Spleen (tissue), 11 donors: ENCODE measurements around the gene TMEM255B. TPM values are rescaled to one million over a fixed set of nuclear protein-coding genes. Genes with fewer than 3 reads are reported as not detected.

Experiments
- DNase-seq: peaks from one replicate; pipeline ENCODE4 v3.0.0-alpha.2; 2020
- H3K27ac ChIP-seq, 8 donors: fragments of 200-600 bp; sonication (generic) in 7 of 8; 1 replicate in 4 of 8; 2 replicates in 4 of 8; pipeline versions ENCODE4 v1.5.0 to v1.8.0; 2016 to 2021; ENCODE audit warnings: inconsistent platforms in 4 of 8, mild to moderate bottlenecking in 4 of 8, moderate library complexity in 1 of 8
- H3K27me3 ChIP-seq, 7 donors: fragments of 200-600 bp; sonication (generic) in 6 of 7; replicated peaks in 1 of 7; 1 replicate in 4 of 7; 2 replicates in 3 of 7; pipeline versions ENCODE4 v1.5.0 to v1.8.0; 2016 to 2021; ENCODE audit warnings: inconsistent platforms in 3 of 7, mild to moderate bottlenecking in 1 of 7
- H3K36me3 ChIP-seq, 6 donors: fragments of 200-600 bp; sonication (generic) in 5 of 6; 1 replicate in 4 of 6; 2 replicates in 2 of 6; pipeline versions ENCODE4 v1.5.0 to v1.8.0; 2016 to 2021; ENCODE audit warnings: inconsistent platforms in 2 of 6
- H3K4me1 ChIP-seq, 6 donors: fragments of 200-600 bp; sonication (generic) in 5 of 6; 1 replicate in 3 of 6; 2 replicates in 3 of 6; pipeline versions ENCODE4 v1.5.0 to v1.8.0; 2016 to 2021; ENCODE audit warnings: inconsistent platforms in 3 of 6
- H3K4me3 ChIP-seq, 8 donors: fragments of 200-600 bp; sonication (generic) in 7 of 8; 1 replicate in 4 of 8; 2 replicates in 4 of 8; pipeline versions ENCODE4 v1.5.0 to v1.8.0; 2016 to 2021; ENCODE audit warnings: inconsistent platforms in 4 of 8, mild to moderate bottlenecking in 4 of 8, moderate library complexity in 2 of 8
- H3K9me3 ChIP-seq, 8 donors: fragments of 200-600 bp; sonication (generic) in 7 of 8; 1 replicate in 4 of 8; 2 replicates in 4 of 8; pipeline versions ENCODE4 v1.5.0 to v1.8.0; 2016 to 2021; ENCODE audit warnings: inconsistent platforms in 4 of 8
- CTCF ChIP-seq, 11 experiments: fragments of 200-600 bp in 7 of 11; fragments of 450-650 bp in 4 of 11; sonication (generic) in 4 of 11; IDR thresholded peaks in 8 of 11; conservative IDR thresholded peaks in 3 of 11; 1 replicate in 7 of 11; 2 replicates in 4 of 11; pipeline versions ENCODE4 v1.4.0 to v1.8.0; 2016 to 2021; ENCODE audit warnings: antibody characterized with exemption in 11 of 11, inconsistent platforms in 4 of 11, mild to moderate bottlenecking in 1 of 11
- POLR2A ChIP-seq, 3 donors: fragments of 450-650 bp; IDR thresholded peaks; one replicate each; pipeline ENCODE4 v1.5.1; 2017; ENCODE audit warnings: antibody characterized with exemption in 3 of 3, mild to moderate bottlenecking in 1 of 3
- POLR2AphosphoS5 ChIP-seq, 3 donors: sonication (generic); formaldehyde crosslinking; IDR thresholded peaks; one replicate each; pipeline ENCODE4 v1.5.1; 2017; ENCODE audit warnings: antibody characterized with exemption in 3 of 3
- WGBS, 5 donors: extraction: QIAGEN DNeasy Blood & Tissue Kit in 3 of 5; methylation state at CpG; one replicate each; pipeline versions ENCODE4 v1.1.5 to v1.1.7; 2013 to 2018; 5-methylcytosine and 5-hydroxymethylcytosine counted together
- intact Hi-C: fragments of 100-400 bp; cut with DNase I; formaldehyde crosslinking; loops from one replicate; pipeline ENCODE4 v1.15.0; 2023; ENCODE audit warnings: low total_unique reads
- polyA plus RNA-seq, 3 donors: library from polyadenylated mRNA; stranded (reverse); fragments of 200-250 nt; gene quantifications; one replicate each; pipeline ENCODE4 v1.2.1, GENCODE V29; 2013
- total RNA-seq, 7 donors: library from RNA; depleted of rRNA in 3 of 7; stranded (reverse); fragments of >200 nt in 3 of 7; fragmentation: NEBNext Ultra II Directional in 4 of 7; extraction: Animal tissue kit (Norgen Biotek cat#: 25700) in 4 of 7; gene quantifications; one replicate each; pipeline versions ENCODE4 v1.1.0 to v1.2.1, GENCODE V29; 2016 to 2021
- donor health status: healthy with polysubstance abuse.
- donor health status: DM: no; HTN: no; CAD: no; lungs with moderate emphysema.
- donor health status: DM: no; HTN: no; CAD: no.
- donor health status: Bipolar disorder and iron deficiency.
- donor health status: healthy.
- donor health status: DM: no; HTN: no; CAD: no.
- donor health status: DM: yes; HTN: yes; CAD: no.

TMEM255B gene
- total and polyA plus RNA-seq, 10 donors = 5.7 to 26.9 (median 12.3) TPM

- DNase-seq = peak; percentile 50
- Histone ChIP-seq H3K4me1 (peaks cover 0 to 12% (median 0%) of the 10 kb centered on the region in 6 donors), H3K4me3 (no peak overlapping the region), H3K9me3 (peaks cover 0 to 4% (median 0%) of the 10 kb centered on the region in 8 donors), H3K27ac (no peak overlapping the region), H3K27me3 (peaks cover 0 to 46% (median 5%) of the 10 kb centered on the region in 7 donors), H3K36me3 (no peaks in the 10 kb centered on the region)
- TF ChIP-seq CTCF (IDR thresholded peaks at IDR 0.05 in 8 of 11, conservative IDR thresholded peaks at IDR 0.05 in 3 of 11) (no peak), POLR2AphosphoS5 (IDR thresholded peaks at IDR 0.05) (no peak), POLR2A (IDR thresholded peaks at IDR 0.05) (no peak)
- intact Hi-C loops = no loop called here
- 84 to 93% (median 91%) methylated on average over 47 to 55 of the region's 55 CpGs for whole genome bisulfite sequencing, 5 donors
These were observed 25.8 kb upstream of the TMEM255B start for GRCh38 chr13:113732961-113733950.

DNA sequence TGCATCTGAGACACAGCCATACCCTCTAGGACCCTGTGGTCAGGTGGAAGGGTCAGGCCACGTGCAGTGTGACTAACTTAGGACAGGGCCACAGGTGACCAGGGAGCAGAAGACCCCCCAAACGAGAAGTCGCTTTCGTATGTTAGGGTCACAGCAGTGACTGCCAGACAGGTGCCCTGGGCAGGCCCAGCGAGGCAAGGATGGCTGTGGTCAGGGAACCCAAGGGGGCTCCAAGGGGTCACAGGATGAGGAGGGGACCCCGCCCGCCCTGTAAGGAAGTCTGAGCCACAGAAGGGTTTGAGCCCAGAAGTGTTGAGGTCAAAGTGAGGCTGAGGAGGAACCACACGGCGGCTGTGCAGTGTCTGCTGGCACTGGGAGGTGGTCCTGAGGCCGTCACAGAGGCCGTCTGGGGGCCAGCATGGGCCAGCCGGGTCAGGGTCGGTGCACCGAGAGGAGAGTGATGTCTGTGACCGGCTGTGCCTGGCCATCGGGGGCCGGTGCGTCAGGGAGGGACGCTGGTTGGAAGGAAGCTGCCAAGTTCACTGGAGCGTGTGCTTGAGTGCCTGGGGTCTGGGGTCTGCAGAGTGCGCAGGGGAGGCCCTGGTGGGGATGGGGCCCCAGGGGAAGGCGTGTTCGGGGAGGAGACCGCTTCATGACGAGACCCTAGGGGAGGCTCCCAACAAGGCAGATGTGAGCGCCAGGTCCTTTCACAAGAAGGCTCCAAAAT is 24.8 kb upstream of the TMEM255B start:
- 74 to 84% (median 80%) methylated on average over 24 to 26 of the region's 26 CpGs for WGBS, 5 donors
- Histone ChIP-seq H3K4me1 (peaks cover 0 to 12% (median 0%) of the 10 kb centered on the region in 6 donors), H3K4me3 (no peak overlapping the region), H3K27ac (no peak overlapping the region), H3K9me3 (no peaks in the 10 kb centered on the region), H3K27me3 (peaks cover 0 to 48% (median 3%) of the 10 kb centered on the region in 7 donors), H3K36me3 (no peaks in the 10 kb centered on the region)
- DNase-seq = peak; percentile 60
- no peak for TF ChIP-seq POLR2A (IDR thresholded peaks at IDR 0.05)
- TF ChIP-seq CTCF (IDR thresholded peaks at IDR 0.05 in 8 of 11, conservative IDR thresholded peaks at IDR 0.05 in 3 of 11) = no peak
- TF ChIP-seq POLR2AphosphoS5 (IDR thresholded peaks at IDR 0.05) = no peak
- intact Hi-C loops = no loop called here

DNA sequence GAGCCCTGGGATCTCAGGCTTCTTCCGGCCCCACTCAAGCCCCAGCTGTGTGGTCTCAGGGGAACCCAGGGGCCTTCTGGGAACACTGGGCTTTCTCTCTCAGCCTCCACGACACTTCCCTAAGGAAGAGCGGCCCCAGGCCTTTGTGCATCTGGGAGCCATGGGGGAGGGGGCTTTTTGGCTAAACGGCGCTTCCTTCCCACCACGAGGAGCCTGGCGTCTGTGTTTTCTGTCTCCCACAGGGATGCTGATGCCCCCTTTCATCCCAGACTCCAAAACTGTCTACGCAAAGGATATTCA is 24.2 kb upstream of the TMEM255B start:
- Histone ChIP-seq H3K4me1 (peaks cover 0 to 12% (median 0%) of the 10 kb centered on the region in 6 donors), H3K27me3 (peaks cover 0 to 48% (median 6%) of the 10 kb centered on the region in 7 donors), H3K36me3 (no peaks in the 10 kb centered on the region), H3K9me3 (no peaks in the 10 kb centered on the region), H3K4me3 (no peak overlapping the region), H3K27ac (no peak overlapping the region)
- DNase-seq = peak; percentile 51
- intact Hi-C loops = no loop called here
- no peak for TF ChIP-seq CTCF (IDR thresholded peaks at IDR 0.05 in 8 of 11, conservative IDR thresholded peaks at IDR 0.05 in 3 of 11)
- no peak for TF ChIP-seq POLR2AphosphoS5 (IDR thresholded peaks at IDR 0.05)
- TF ChIP-seq POLR2A (IDR thresholded peaks at IDR 0.05) = no peak
- 73 to 76% (median 75%) methylated on average over 8 of the region's 8 CpGs for WGBS, 5 donors

DNA sequence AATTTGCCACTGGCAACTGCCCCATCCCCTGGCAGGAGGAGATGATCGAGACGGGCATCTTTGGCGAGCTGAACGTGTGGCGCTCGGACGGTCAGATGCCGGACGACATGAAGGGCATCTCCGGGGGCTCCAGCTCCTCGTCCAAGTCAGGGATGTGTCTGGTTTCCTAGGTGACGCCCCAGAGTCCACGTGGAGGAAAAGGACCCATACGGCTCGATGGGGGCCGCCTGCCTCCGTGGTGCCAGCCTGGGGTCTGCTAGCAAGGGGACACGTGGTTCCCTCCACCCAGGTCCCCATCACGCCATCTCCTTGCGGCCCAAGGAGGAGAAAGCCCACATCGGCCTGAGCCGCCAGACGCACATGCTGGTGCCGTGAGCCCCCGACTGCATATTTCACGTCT is 23.8 kb upstream of the TMEM255B start:
- H3K4me3 ChIP-seq = no peak overlapping the region
- no peak for TF ChIP-seq POLR2AphosphoS5 (IDR thresholded peaks at IDR 0.05)
- TF ChIP-seq CTCF (IDR thresholded peaks at IDR 0.05 in 8 of 11, conservative IDR thresholded peaks at IDR 0.05 in 3 of 11) = no peak
- no peak for TF ChIP-seq POLR2A (IDR thresholded peaks at IDR 0.05)
- H3K27ac ChIP-seq = no peak overlapping the region
- H3K36me3 ChIP-seq = no peaks in the 10 kb centered on the region
- no peaks in the 10 kb centered on the region for H3K9me3 ChIP-seq
- DNase-seq = peak; percentile 62
- H3K4me1 ChIP-seq = peaks cover 0 to 12% (median 0%) of the 10 kb centered on the region in 6 donors
- 89 to 93% (median 91%) methylated on average over 26 of the region's 26 CpGs for whole genome bisulfite sequencing, 5 donors
- intact Hi-C loops = no loop called here
- H3K27me3 ChIP-seq = peaks cover 0 to 48% (median 10%) of the 10 kb centered on the region in 7 donors
